Thyroid gland (tissue), 4 donors: ENCODE results near the gene SLC10A7. TPM values are rescaled to one million over a fixed set of nuclear protein-coding genes. Genes with fewer than 3 reads are reported as not detected.

Experiments used
- DNase-seq, 2 donors: peaks; one replicate each; pipeline ENCODE4 v3.0.0-alpha.2; 2019
- H3K27ac ChIP-seq, 3 donors: fragments of 200-600 bp; sonication (generic); 1 replicate in 2 of 3; 2 replicates in 1 of 3; pipeline ENCODE4 v1.5.1; 2016 to 2019; ENCODE audit warnings: mild to moderate bottlenecking in 1 of 3, moderate library complexity in 1 of 3
- H3K27me3 ChIP-seq: fragments of 200-600 bp; sonication (generic); one replicate; pipeline ENCODE4 v1.5.1; 2019
- H3K36me3 ChIP-seq, 2 donors: fragments of 200-600 bp; sonication (generic); one replicate each; pipeline ENCODE4 v1.5.1; 2016 to 2019
- H3K4me1 ChIP-seq, 2 donors: fragments of 200-600 bp; sonication (generic); one replicate each; pipeline ENCODE4 v1.5.1; 2017 to 2019
- H3K4me3 ChIP-seq, 3 donors: fragments of 200-600 bp; sonication (generic); replicated peaks in 1 of 3; 1 replicate in 2 of 3; 2 replicates in 1 of 3; pipeline ENCODE4 v1.5.1; 2016; ENCODE audit warnings: mild to moderate bottlenecking in 1 of 3
- H3K9me3 ChIP-seq: fragments of 200-600 bp; sonication (generic); one replicate; pipeline ENCODE4 v1.5.1; 2017
- CTCF ChIP-seq, 6 experiments: fragments of 200-600 bp in 3 of 6; fragments of 450-650 bp in 3 of 6; sonication (generic) in 3 of 6; IDR thresholded peaks; one replicate each; pipeline ENCODE4 v1.5.1; 2016 to 2019; ENCODE audit warnings: antibody characterized with exemption in 6 of 6, mild to moderate bottlenecking in 2 of 6, inconsistent platforms in 1 of 6, moderate library complexity in 1 of 6
- POLR2A ChIP-seq, 2 donors: fragments of 450-650 bp; IDR thresholded peaks; one replicate each; pipeline ENCODE4 v1.6.1; 2017; ENCODE audit warnings: antibody characterized with exemption in 2 of 2, mild to moderate bottlenecking in 2 of 2, moderate library complexity in 1 of 2
- WGBS, 2 donors: methylation state at CpG; one replicate each; pipeline ENCODE4 v1.1.5; 2017; 5-methylcytosine and 5-hydroxymethylcytosine counted together
- intact Hi-C: fragments of 100-400 bp; cut with DNase I; formaldehyde crosslinking; loops from one replicate; pipeline ENCODE4 v1.15.1; 2023
- total RNA-seq, 4 donors: library from RNA; depleted of rRNA; stranded (reverse); fragments of >200 nt; gene quantifications; one replicate each; pipeline ENCODE4 v1.2.3, GENCODE V29; 2016

Gene SLC10A7
- total RNA-seq, 4 donors from 2014 or later: 16.7 to 29.9 (median 23.1) TPM

- intact Hi-C loops: no loop called here
- Histone ChIP-seq H3K27me3 (no peaks in the 10 kb centered on the region), H3K27ac (no peak overlapping the region), H3K36me3 (no peaks in the 10 kb centered on the region), H3K4me3 (no peak overlapping the region), H3K4me1 (no peaks in the 10 kb centered on the region), H3K9me3 (no peaks in the 10 kb centered on the region)
- 87 to 94% methylated on average over 5 of the region's 6 CpGs for WGBS, 2 donors
- DNase-seq: no peak
- no peak for TF ChIP-seq CTCF (IDR thresholded peaks at IDR 0.05)
- TF ChIP-seq POLR2A (IDR thresholded peaks at IDR 0.05): no peak
Measured at GRCh38 chr4:146327859-146328650, 193.7 kb downstream of the SLC10A7 start.

GRCh38 chr4:146318894-146319293, 202.8 kb downstream of the SLC10A7 start:
- H3K9me3 ChIP-seq: no peaks in the 10 kb centered on the region
- H3K27ac ChIP-seq: no peak overlapping the region
- no peak for TF ChIP-seq POLR2A (IDR thresholded peaks at IDR 0.05)
- H3K4me1 ChIP-seq: no peaks in the 10 kb centered on the region
- no peak for DNase-seq
- intact Hi-C loops: no loop called here
- H3K4me3 ChIP-seq: no peak overlapping the region
- H3K27me3 ChIP-seq: no peaks in the 10 kb centered on the region
- no peaks in the 10 kb centered on the region for H3K36me3 ChIP-seq

GRCh38 chr4:146317783-146318182, 204.0 kb downstream of the SLC10A7 start:
- H3K27me3 ChIP-seq: no peaks in the 10 kb centered on the region

GRCh38 chr4:146315184-146315583, 206.6 kb downstream of the SLC10A7 start:
- no peak for DNase-seq
- no peaks in the 10 kb centered on the region for H3K36me3 ChIP-seq
- H3K27me3 ChIP-seq: no peaks in the 10 kb centered on the region
- H3K4me3 ChIP-seq: no peak overlapping the region
- TF ChIP-seq CTCF (IDR thresholded peaks at IDR 0.05) (no peak), POLR2A (IDR thresholded peaks at IDR 0.05) (no peak)
- intact Hi-C loops: no loop called here
- WGBS, 2 donors: 95 to 96% methylated on average over 1 of the region's 1 CpG
- no peak overlapping the region for H3K27ac ChIP-seq
- no peaks in the 10 kb centered on the region for H3K9me3 ChIP-seq
- H3K4me1 ChIP-seq: no peaks in the 10 kb centered on the region

More at GRCh38 chr4:146317783-146318182, 204.0 kb downstream of the SLC10A7 start:
- TF ChIP-seq POLR2A (IDR thresholded peaks at IDR 0.05): no peak
- TF ChIP-seq CTCF (IDR thresholded peaks at IDR 0.05): no peak
- H3K4me1 ChIP-seq: no peaks in the 10 kb centered on the region
- H3K4me3 ChIP-seq: no peak overlapping the region
- intact Hi-C loops: no loop called here
- WGBS, 2 donors: 97% methylated on average over 1 of the region's 1 CpG
- no peaks in the 10 kb centered on the region for H3K36me3 ChIP-seq
- DNase-seq: no peak
- H3K9me3 ChIP-seq: no peaks in the 10 kb centered on the region
- no peak overlapping the region for H3K27ac ChIP-seq

GRCh38 chr4:146311238-146311970, 210.3 kb downstream of the SLC10A7 start:
- Histone ChIP-seq H3K9me3 (no peaks in the 10 kb centered on the region), H3K27ac (no peak overlapping the region), H3K27me3 (no peaks in the 10 kb centered on the region), H3K4me1 (no peaks in the 10 kb centered on the region), H3K4me3 (no peak overlapping the region), H3K36me3 (no peaks in the 10 kb centered on the region)
- intact Hi-C loops: no loop called here
- 75 to 77% methylated on average over 3 of the region's 3 CpGs for WGBS, 2 donors
- no peak for TF ChIP-seq CTCF (IDR thresholded peaks at IDR 0.05)
- TF ChIP-seq POLR2A (IDR thresholded peaks at IDR 0.05): no peak
- no peak for DNase-seq
